SKM-1 treated with dmso at 0.1 percent for 144 hours (cell line): ENCODE measurements around the gene ATP8A1.
"Not testable (repeated sequence)": the region's sequence is repeated elsewhere in the genome, so short reads cannot be mapped to it uniquely, and the experiment has no call there.

Experiments used
- DNase-seq: peaks from one replicate; lab custom pipeline; 2025; ENCODE audit not compliant: unreplicated experiment; lab: John Stamatoyannopoulos, UW

ATP8A1 gene

GRCh38 chr4:42652529-42653231, 4.2 kb downstream of the ATP8A1 start:
- DNase-seq, result not testable (repeated sequence)

GRCh38 chr4:42649870-42650269, 7.0 kb downstream of the ATP8A1 start:
- DNase-seq, result no peak

- DNase-seq, result no peak
Observed at GRCh38 chr4:42646999-42647541, 9.8 kb downstream of the ATP8A1 start.

GRCh38 chr4:42646013-42646784, 10.7 kb downstream of the ATP8A1 start:
- DNase-seq, result no peak

GRCh38 chr4:42644897-42645296, 12.0 kb downstream of the ATP8A1 start:
- no peak for DNase-seq

GRCh38 chr4:42643685-42644084, 13.2 kb downstream of the ATP8A1 start:
- no peak for DNase-seq

GRCh38 chr4:42642845-42643615, 13.9 kb downstream of the ATP8A1 start:
- DNase-seq, result no peak

GRCh38 chr4:42642101-42642797, 14.7 kb downstream of the ATP8A1 start:
- DNase-seq, result no peak

GRCh38 chr4:42641656-42642055, 15.2 kb downstream of the ATP8A1 start:
- no peak for DNase-seq

GRCh38 chr4:42641161-42641560, 15.7 kb downstream of the ATP8A1 start:
- no peak for DNase-seq

- no peak for DNase-seq
Observed at GRCh38 chr4:42640613-42641012, 16.3 kb downstream of the ATP8A1 start.

GRCh38 chr4:42638993-42639392, 17.9 kb downstream of the ATP8A1 start:
- no peak for DNase-seq

- no peak for DNase-seq
Observed at GRCh38 chr4:42638321-42638720, 18.6 kb downstream of the ATP8A1 start.

GRCh38 chr4:42637867-42638266, 19.0 kb downstream of the ATP8A1 start:
- DNase-seq, result no peak

GRCh38 chr4:42637104-42637503, 19.8 kb downstream of the ATP8A1 start:
- DNase-seq, result no peak

GRCh38 chr4:42636645-42636949, 20.3 kb downstream of the ATP8A1 start:
- DNase-seq, result no peak

- no peak for DNase-seq
Observed at GRCh38 chr4:42633605-42634388, 23.1 kb downstream of the ATP8A1 start.

- peak; percentile 53 for DNase-seq
Observed at GRCh38 chr4:42632653-42633382, 24.1 kb downstream of the ATP8A1 start.

- DNase-seq, result no peak
Observed at GRCh38 chr4:42630908-42631307, 26.0 kb downstream of the ATP8A1 start.

- no peak for DNase-seq
Observed at GRCh38 chr4:42628740-42629139, 28.2 kb downstream of the ATP8A1 start.
